ES-I3 (cell line): ENCODE results near the gene RABEPK.
A peak's percentile ranks its signal among the peaks of the same experiment; 100 is the strongest.
"Not testable (repeated sequence)": the region's sequence is repeated elsewhere in the genome, so short reads cannot be mapped to it uniquely, and the experiment has no call there.

Experiments used
- H3K36me3 ChIP-seq: 2 replicates; pipeline ENCODE4 v1.6.1; 2013; ENCODE audit warnings: mild to moderate bottlenecking, low read length, control low read depth, moderate library complexity; ENCODE audit not compliant: insufficient read depth
- H3K4me1 ChIP-seq: 2 replicates; pipeline ENCODE4 v1.6.1; 2013; ENCODE audit warnings: mild to moderate bottlenecking, control low read depth, low read length; ENCODE audit not compliant: insufficient read depth
- H3K9ac ChIP-seq: 2 replicates; pipeline ENCODE4 v1.6.1; 2013; ENCODE audit warnings: low read depth, mild to moderate bottlenecking, low read length, moderate library complexity
- H3K9me3 ChIP-seq: 2 replicates; pipeline ENCODE4 v1.6.1; 2013; ENCODE audit warnings: mild to moderate bottlenecking, low read length, moderate library complexity; ENCODE audit not compliant: control insufficient read depth, insufficient read depth

Gene RABEPK

DNA sequence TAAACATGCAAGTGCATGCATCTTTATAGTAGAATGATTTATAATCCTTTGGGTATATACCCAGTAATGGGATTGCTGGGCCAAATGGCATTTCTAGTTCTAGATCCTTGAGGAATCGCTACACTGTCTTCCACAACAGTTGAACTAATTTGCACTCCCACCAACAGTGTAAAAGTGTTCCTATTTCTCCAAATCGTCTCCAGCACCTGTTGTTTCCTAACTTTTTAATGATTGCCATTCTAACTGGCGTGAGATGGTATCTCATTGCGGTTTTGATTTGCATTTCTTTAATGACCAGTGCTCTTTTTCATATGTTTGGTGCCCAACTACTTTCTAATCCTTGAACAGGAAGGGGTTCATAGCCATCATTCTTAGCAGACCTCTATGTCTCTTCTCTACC is 18.6 kb upstream of the RABEPK start:
- not testable (repeated sequence) for H3K36me3 ChIP-seq, H3K9me3 ChIP-seq, H3K4me1 ChIP-seq, H3K9ac ChIP-seq

DNA sequence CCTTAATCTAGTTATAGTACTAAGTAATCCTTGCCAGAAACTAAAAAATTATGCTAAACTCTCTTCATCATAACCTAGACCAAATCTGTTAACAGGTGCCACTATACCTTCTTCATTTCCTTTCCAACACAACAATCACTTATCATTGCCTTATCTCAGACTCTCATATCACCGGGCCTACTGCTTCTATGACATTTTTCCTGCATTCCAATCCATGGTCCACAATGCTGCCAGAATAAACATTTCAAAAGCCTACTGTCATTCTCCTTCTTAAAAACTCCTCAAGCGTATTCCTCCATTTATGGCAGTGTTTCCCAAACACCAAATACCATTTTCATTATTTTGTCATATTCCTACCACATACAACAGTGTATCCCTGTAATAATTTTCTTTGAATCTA is 17.3 kb upstream of the RABEPK start:
- Histone ChIP-seq H3K36me3 (no peaks in the 10 kb centered on the region), H3K4me1 (no peaks in the 10 kb centered on the region), H3K9me3 (no peaks in the 10 kb centered on the region), H3K9ac (no peak overlapping the region)

DNA sequence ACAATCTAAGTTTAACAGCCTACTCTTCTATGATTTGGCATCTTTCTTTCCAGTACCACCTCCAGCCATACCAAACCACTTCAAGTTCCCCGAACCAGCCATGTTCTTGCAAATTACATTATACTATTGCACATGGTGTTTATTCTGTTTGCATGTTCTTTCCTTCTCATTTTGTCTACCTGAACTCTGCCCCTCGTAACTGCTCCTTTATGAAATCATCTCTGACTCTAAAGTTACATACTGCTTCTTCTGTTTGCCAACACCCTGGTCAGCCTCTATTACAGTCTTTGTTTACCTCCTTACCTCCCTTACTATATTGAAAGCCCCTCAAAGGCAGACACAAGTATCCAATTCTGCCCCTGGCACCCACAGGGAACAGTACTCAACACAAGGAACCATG is 16.8 kb upstream of the RABEPK start:
- Histone ChIP-seq H3K9me3 (no peaks in the 10 kb centered on the region), H3K36me3 (no peaks in the 10 kb centered on the region)

DNA sequence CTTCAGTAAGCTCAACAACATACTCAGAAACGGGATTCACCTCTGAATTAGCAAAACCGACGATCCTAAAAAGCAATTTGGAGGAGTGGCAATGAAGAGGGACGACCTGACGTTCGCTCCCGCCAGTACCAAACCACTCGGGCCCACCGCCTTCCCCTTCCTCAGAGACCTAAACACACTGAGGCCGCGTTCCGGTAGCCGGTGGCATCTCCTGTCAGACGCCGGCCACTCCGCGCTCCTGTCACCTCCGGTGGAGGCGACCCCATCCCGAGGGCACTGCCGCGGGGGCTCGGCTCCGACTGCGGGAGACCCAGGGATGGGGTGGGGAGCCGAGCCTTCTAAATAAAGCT is 11.4 kb upstream of the RABEPK start:
- Histone ChIP-seq H3K4me1 (no peaks in the 10 kb centered on the region), H3K36me3 (no peaks in the 10 kb centered on the region), H3K9me3 (no peaks in the 10 kb centered on the region), H3K9ac (peak overlapping the region; percentile 87)

More for the DNA sequence above, 16.8 kb upstream of the RABEPK start:
- H3K4me1 ChIP-seq, result no peaks in the 10 kb centered on the region
- no peak overlapping the region for H3K9ac ChIP-seq

DNA sequence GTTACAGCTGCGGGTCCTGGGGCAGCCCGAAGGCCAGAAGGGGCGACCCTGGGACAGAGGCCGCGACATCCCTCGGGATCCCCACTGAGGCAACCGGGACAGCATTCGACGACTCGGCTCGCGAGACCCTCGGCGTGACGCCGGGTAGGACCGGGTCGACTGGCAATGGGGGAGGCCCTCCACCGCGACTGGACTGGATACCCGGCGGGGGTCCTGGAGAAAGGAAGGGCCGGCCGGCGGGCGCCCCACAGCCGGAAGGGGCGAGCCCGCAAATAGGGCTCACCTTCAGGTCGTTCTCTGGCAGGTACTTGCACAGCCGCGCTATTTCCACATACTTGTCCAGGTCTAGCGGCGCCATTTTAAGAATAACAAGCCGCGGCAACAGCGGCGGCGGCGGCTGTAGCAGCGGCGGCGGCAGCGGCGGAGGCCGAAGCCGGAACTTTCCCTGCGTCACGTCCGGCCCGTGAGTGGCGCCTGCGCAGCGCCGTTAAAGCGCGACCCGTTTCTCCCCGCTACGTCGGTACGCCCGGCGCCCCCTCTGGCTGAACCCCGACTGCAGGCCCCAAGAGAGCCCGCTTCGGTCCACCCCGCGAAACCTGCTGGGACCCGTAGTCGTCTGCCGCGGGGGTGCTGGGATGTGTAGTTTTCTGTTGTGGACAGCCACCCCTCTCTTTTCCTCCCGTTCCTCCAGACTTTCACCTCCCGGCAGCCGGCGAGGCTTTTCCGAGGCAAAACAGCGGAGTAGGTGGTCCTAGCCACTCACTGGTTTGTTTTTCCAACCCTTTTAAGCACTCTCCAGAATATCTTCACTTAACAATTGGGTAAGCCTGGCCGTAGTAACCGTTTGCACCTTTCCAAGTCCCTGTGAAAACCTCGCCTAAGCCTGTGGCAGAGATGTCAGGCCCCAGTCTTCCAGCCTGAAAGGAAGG is 10.7 kb upstream of the RABEPK start, which contains the start of gene PPP6C:
PPP6C (minus strand) TSS at position 443 of the 929 bp plus-strand sequence; CDS start at position 358, 85 bp downstream.
- Histone ChIP-seq H3K9me3 (no peaks in the 10 kb centered on the region), H3K4me1 (no peaks in the 10 kb centered on the region), H3K36me3 (no peaks in the 10 kb centered on the region), H3K9ac (peak within 1 kb of the TSS; percentile 87)

DNA sequence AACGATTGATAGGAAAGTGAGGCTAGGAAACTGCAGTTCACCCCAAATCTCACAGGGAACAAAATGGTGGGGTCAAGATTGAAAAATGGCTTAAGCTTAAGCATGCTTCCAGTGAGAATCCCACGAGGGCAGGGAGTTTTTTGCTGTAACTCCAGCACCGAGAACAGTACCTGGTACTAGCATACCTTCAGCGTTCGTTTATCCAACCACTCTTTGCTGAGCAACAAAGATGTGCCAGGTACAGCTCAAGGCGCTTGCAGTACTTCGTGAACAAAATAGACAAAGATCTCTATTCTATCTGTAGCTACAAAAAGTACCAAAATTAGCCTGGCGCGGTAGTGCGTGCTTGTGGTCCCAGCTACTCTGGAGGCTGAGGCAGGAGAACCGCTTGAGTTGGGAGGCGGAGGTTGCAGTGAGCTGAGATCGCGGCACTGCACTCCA is 10.0 kb upstream of the RABEPK start:
- Histone ChIP-seq H3K4me1 (no peaks in the 10 kb centered on the region), H3K36me3 (no peaks in the 10 kb centered on the region), H3K9ac (peak overlapping the region; percentile 87), H3K9me3 (no peaks in the 10 kb centered on the region)

DNA sequence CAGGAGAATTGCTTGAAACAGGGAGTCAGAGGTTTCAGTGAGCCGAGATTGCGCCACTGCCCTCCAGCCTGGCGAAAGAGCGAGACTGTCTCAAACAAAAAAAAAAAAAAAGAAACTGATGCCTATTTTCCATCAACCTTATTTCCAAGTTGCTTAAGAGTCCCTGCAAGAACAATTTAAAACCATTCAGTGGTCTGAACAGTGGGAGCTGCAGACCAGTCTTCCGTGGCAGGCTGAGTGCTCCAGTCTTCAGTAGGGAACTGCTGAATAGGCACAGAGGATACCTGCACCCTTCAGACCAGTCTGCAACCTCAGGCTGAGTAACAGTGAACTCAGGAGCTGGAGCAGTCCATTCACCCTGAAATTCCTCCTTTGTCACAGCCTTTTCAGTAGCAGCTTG is 5.9 kb upstream of the RABEPK start:
- H3K36me3 ChIP-seq, H3K9me3 ChIP-seq, H3K9ac ChIP-seq: not testable (repeated sequence)

DNA sequence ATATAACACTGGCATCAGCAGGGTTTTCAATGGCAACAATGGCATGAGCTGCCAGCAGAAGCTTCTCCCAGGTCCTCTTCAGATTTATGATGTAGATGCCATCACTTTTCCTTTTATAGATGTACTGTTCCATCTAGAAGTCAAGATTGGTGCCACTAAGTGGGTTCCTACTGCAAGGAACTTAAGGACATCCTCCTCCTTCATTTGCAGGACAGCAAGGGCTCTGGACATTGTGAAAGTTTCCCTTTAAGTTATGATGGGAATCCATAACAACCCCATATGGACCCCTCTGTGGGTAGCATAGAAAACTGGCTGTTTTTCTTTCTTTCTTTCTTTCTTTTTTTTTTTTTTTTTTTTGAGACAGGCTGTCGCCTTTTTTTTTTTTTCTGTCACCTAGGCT is 4.8 kb upstream of the RABEPK start:
- H3K36me3 ChIP-seq, H3K4me1 ChIP-seq, H3K9ac ChIP-seq, H3K9me3 ChIP-seq: not testable (repeated sequence)

More for the DNA sequence above, 5.9 kb upstream of the RABEPK start:
- H3K4me1 ChIP-seq, result not testable (repeated sequence)

DNA sequence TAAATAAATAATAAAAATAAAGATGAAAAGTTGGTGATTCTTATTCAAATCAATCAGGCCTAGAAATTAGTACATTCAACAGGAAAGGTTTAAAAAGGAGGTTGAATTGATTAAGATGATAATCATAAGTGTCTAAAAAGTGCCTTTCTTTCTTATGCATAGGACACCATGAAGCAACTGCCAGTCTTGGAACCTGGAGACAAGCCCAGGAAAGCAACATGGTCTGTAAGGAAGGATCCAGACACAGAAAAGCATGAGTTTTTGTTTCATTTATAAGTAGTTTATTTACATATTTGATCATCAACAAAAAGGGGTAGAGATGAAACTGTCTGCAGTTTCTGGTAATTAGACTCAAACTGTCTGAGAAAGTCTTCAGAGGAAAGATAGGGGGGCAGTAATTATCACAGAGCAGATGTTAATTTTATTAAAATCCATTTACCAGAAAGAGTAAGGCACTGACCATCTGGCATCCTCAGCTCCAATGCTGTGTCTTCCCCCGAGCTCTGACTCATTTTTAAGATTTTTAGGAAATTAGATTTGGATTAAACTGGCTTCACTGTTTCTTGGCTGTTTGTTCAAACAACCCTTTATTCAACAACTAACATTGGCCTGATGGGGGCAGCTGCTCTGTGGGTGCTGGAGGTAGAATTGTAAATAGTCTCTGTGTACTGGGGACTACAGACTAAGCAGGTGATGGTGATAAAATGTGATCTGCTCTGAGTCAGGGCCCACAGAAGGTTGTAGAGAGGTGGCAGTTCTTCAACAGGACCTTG is 2.7 kb downstream of the RABEPK start:
- Histone ChIP-seq H3K4me1 (no peaks in the 10 kb centered on the region), H3K9me3 (no peaks in the 10 kb centered on the region), H3K9ac (no peak overlapping the region), H3K36me3 (no peaks in the 10 kb centered on the region; the same call in 1 of the 2 replicates)

DNA sequence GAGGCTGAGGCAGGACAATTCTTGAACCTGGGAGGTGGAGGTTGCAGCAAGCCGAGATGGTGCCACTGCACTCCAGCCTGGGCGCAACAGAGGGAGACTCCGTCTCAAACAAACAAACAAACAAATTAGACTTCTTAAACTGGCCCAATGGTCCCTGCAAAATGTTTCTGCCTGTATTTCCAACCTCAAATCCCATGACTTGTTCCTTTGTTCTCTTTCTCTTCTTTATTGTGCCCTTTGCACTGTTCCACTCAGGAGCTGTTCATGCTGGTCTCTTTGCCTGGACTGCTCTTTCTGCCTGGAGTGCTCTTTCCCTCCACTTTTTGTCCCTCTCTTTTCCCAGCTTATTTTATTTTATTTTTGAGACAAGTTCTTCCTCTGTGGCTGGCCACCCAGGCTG is 4.1 kb downstream of the RABEPK start:
- H3K9me3 ChIP-seq, result no peaks in the 10 kb centered on the region
- no peaks in the 10 kb centered on the region for H3K4me1 ChIP-seq
- H3K36me3 ChIP-seq, result peaks cover under 1% of the 10 kb centered on the region
- H3K9ac ChIP-seq, result no peak overlapping the region

DNA sequence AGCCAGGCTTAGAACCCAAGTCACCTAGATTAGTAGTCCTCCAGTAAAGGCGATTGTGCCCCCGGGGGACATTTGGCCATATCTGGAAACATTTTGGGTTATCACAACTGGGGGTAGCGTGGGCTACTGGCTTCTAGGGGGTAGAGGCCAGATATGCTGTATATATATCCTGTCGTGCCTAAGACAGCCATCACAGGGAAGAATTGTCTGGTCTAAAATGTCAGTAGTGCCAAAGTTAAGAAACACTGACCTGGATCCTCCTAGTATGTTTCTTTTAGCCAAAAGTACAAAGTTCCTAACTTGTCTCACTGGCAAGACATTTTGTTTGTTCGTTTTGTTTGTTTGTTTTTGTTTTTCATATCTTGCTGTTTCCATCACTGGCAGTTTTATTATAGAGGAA is 13.8 kb downstream of the RABEPK start:
- H3K9ac ChIP-seq, result no peak overlapping the region
- no peaks in the 10 kb centered on the region for H3K4me1 ChIP-seq
- H3K9me3 ChIP-seq, result no peaks in the 10 kb centered on the region
- H3K36me3 ChIP-seq, result peaks cover 8% of the 10 kb centered on the region; the same call in 1 of the 2 replicates

DNA sequence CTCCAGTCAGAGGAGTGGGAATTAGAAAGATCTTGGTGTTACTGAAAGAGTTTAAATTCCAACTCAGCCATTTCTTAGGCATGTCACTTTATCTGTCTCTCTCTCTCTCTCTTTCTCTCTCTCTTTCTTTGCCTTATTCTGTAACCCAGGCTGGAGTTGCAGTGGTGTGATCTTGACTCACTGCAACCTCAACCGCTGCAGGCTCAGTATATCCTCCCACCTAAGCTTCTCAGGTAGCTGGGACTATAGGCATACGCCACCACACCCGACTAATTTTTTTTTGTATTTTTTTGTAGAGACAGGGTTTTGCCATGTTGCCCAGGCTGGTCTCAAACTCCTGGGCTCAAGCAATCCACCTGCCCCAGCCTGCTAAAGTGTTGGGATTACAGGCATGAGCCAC is 18.3 kb downstream of the RABEPK start:
- Histone ChIP-seq H3K4me1 (no peaks in the 10 kb centered on the region), H3K9me3 (no peaks in the 10 kb centered on the region), H3K36me3 (no peaks in the 10 kb centered on the region), H3K9ac (no peak overlapping the region)

DNA sequence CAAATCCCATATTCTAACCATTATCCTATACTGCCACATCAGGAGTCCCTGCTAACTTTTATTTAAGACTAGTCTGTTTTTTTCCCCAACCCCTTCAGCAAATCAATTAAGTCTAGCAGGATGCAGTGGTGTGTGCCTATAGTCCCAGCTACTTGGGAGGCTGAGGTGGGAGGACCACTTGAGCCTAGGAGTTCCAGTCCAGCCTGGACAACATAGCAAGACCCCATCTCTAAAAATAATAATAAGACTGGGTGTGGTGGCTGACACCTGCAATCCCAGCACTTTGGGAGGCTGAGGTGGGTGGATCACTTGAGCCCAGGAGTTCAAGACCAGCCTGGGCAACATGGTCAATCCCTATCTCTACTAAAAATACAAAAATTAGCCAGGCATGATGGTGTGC is 24.5 kb downstream of the RABEPK start:
- H3K9me3 ChIP-seq, H3K36me3 ChIP-seq, H3K9ac ChIP-seq, H3K4me1 ChIP-seq: not testable (repeated sequence)

DNA sequence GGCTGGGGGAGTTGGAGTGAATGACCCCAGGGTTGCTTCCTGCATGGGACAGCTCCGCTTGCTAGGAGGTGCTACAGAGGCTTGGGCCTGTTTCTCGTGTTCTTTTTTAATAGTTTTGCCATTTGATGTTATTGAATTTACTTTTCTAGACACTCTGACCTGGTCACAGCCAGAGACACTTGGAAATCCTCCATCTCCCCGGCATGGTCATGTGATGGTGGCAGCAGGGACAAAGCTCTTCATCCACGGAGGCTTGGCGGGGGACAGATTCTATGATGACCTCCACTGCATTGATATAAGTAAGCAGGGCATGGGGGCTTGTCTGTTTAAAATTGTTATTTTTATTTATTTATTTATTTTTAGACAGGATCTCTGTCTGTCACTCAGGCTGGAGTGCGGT is 27.4 kb downstream of the RABEPK start:
- H3K9me3 ChIP-seq, result no peaks in the 10 kb centered on the region
- H3K4me1 ChIP-seq, result no peaks in the 10 kb centered on the region
- H3K9ac ChIP-seq, result no peak overlapping the region
- H3K36me3 ChIP-seq, result no peaks in the 10 kb centered on the region; the same call in 1 of the 2 replicates

DNA sequence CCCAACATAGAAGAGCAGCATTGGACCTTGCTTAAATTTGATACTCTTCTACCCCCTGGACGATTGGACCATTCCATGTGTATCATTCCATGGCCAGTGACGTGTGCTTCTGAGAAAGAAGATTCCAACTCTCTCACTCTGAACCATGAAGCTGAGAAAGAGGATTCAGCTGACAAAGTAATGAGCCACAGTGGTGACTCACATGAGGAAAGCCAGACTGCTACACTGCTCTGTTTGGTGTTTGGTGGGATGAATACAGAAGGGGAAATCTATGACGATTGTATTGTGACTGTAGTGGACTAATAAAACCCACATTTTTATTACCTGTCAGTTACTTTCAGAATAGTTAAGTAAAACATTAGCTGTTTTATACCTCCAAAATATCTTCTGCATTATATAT is 33.3 kb downstream of the RABEPK start:
- Histone ChIP-seq H3K9ac (no peak overlapping the region), H3K36me3 (peaks cover 25% of the 10 kb centered on the region), H3K4me1 (no peaks in the 10 kb centered on the region; the same call in 1 of the 2 replicates), H3K9me3 (no peaks in the 10 kb centered on the region)
